NCI-H146 treated with DMSO at 0.1 percent for 48 hours (cell line): ENCODE results near the gene TPD52L1.
"Not testable (repeated sequence)": the region's sequence is repeated elsewhere in the genome, so short reads cannot be mapped to it uniquely, and the experiment has no call there.

Source experiments
- DNase-seq: peaks from one replicate; lab custom pipeline; 2025; ENCODE audit not compliant: unreplicated experiment; lab: John Stamatoyannopoulos, UW

The TPD52L1 gene

DNA sequence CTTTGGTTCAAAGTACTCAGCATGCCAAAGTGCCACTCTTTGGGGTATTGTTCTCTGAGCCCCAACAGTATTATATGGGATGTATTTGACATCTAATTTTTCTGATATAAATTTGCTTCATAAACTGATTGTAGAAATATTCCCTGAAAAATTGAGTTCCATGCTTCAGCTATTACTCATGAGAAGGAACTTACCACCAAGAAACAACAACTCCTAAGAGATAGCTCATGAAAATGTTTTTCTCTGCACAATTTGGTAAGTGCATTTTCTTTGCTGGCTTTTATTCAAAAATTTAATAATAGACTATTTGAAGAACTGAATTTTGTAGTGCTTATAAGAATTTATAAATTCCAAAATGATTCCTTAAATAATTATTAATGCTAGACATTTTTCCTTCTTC lies 12.8 kb upstream of the TPD52L1 start:
- DNase-seq = no peak

DNA sequence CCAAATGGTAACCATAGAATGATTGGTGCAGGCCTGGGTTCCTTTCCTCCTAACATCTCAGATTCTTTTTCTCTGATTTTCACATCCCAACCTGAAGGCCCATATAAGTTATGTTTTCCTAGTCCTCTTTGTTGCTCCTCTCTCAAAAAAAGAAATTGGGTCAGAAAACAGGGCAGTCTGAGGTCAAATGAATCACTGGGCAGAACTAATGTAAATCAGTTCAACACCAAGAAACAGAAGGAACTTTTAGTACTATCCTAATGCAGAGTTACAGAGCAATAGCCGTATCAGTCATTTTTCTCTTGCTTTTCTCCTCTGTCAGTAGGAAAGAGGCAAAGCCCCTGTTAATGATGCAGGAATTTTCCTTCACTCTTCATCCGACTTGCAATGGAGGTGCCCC lies 11.0 kb upstream of the TPD52L1 start:
- no peak for DNase-seq

DNA sequence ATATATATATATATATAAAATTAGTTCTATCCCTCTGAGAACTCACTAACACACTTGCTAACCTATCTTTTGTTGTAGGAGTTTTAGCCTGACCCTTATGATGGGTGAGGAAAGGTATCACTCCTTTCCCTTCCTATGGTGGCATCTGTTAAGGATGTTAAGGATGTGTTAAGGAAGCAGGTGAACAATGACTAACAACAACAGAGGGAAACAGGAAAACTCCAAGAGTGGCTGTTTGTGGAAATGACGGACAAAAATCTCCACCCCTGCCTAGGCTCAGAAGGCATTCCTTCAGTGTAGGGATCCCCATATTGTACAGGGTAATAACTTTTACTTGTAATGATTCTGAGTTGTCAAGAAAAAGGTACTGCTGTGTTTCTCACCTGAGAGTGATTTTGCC lies 8.8 kb upstream of the TPD52L1 start:
- no peak for DNase-seq

DNA sequence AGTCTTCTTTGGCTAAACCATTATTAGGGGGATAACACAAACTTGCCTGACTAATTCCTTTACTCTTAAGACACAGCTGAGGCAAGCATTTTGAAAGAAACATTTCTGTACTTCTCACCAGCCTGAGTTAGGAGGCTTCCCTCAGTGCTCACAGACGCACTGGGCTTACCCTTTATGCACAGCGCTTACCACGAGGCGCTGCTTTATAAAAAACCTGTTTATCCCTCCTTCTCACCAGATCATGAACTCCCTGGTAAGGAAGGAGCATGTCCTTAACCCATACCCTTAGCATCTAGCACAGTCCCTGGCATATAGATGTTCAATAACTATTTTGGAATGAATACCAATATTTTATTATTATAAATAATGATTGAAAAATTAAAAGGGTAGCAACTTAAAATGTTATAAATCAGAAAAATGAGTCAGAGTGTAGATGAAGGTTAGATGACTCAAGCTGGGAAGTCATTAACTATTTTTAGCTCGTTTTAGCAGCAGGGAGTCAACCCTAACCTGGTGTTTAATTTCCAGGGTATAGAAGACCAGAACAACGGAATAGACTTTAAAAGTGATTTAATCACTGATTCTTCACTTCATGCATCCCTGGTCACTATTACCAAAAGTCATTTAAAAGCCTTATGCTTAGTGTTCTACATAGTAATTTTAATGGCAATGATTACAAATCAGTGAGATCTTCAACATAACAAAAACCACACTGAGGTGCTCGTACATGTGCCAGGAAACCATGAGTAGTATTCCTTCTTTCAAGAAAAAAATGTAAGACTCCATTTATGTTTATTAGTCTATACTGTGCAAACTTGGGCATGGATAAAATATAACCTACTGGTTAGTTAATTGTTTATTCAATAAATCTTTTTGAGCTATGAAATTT lies 4.1 kb upstream of the TPD52L1 start:
- DNase-seq = peak; percentile 56

DNA sequence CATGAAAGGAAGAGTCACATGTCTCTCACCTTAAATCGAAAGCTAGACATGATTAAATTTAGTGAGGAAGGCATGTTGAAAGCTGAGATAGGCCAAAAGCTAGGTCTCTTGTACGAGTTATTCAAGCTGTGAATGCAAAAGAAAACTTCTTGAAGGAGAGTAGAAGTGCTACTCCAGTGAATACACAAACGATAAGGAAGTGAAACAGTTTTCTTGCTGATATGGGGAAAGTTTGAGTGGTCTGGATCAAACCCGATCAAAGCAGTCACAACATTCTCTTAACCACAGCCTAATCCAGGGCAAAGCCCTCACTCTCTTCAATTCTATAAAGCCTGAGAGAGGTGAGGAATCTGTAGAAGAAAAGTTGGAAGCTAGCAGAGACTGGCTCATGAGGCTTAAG lies 1.9 kb upstream of the TPD52L1 start:
- DNase-seq = no peak

DNA sequence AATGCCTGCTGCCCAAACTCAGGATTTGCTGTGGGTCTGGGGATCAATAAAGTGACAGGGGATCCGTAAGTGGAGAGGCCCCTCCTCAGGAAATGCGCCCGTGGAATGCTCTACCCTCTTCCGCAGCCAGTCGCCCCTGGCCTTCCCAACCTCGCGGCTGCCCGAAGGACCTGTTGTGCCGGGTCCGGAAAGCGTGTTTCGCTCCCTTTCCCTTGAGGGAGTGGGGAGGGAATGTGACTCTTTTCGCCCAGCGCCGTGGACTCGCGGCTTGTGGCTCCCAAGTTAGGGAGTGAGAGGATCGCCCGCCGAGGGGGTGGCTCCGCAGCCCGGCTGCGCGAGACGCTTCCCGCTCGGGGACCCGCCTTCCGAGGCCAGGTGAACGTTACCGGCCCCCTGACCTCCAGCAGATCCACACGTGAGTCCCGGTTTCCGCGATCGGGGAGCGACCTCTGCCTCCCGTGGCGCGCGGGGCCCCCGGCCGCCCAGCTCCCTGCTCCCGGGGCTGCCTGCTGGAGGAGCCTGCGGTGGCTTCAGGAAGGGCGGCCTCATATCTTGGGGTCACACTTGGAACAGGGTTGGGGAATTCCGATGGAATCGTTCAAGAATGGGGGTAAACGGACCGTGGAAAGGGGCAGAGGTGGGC lies 666 bp downstream of the TPD52L1 start:
- DNase-seq = no peak

DNA sequence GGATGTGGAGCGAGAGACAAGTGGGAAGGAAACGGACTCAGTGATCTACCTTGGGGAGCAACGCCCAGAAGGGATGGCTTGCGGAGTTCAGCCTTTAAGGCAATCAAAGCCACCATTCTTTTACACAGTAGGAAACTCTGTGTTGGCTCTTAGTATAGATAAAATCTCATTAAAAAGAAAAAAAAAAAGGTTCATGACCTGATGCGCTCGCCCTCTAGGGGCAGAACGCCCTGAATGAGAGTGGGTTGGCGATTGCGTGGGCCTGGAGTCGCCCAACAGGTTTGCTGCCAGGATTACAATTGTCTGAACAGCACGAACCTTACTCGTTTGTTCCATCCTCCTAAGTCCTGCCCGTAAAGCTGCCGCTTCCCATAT lies 1.2 kb downstream of the TPD52L1 start:
- DNase-seq = peak; percentile 64

DNA sequence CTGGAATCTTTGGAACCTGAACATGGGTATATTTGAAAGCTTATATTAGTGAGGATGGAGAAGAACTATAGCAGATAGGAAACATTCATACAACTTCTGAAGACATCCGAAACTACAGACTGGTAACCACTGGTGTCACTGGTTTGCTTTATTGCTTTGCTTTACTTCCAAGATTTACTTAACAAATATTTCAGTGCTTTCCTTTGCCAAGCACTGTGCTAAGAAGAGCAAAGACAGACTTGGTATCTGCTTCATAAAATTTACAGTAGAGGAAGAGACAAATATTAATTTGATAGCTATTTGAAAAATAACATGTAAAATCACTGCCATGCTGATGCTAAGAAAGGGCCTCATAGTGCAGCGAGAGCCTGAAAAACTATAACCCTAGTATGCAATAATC lies 1.8 kb downstream of the TPD52L1 start:
- DNase-seq = no peak

DNA sequence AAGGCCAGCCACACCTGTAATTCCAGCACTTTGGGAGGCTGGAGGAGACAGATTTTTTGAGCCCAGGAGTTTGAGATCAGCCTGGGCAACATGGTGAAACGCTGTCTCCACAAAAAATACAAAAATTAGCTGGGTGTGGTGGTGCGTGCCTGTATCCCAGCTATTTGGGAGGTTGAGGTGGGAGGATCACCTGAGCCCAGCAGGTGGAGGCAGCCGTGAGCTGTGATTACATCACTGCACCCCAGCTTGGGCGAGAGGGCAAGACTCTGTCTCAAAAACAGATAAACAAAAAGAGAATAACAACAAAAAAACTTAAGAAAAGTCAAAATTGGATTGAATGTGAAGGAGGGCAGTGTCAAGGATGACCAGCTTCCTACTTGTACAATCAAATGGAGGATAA lies 2.9 kb downstream of the TPD52L1 start:
- DNase-seq = no peak

DNA sequence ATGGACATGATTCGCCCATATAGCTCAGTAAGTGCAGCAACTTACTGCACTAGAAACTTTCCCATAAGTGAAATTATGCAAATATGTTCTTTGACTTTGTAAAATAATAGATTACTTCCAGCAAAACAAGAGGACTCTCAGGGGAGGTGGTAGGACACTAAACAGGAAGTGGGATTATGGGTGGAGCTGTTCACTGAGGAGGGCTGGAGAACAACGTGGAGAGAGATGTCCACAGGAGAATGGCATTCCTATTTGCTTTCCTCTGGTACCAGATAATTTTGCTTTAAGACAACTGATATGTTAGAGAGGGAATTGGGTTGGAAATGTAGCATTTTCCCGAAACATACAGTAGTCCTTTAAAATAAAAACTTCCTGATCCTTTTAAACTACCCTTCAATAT lies 3.7 kb downstream of the TPD52L1 start:
- no peak for DNase-seq

DNA sequence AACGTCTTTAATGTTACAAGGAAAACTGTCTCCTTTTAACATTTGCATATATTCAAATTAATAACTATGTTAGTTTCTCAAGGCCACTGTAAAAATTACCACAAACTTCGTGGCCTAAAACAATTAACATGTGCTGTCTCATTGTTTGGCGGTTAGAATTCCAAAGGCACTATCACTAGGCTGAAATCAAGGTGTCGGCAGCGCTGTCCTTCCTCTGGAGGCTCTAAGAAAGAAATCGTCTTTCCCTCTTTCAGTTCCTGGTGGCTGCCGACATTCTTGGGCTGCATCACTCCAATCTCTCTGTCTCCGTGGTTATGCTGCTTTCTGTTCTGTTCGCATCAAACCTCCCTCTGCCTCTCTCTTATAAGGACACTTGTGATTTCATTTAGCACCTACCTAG lies 4.2 kb downstream of the TPD52L1 start:
- no peak for DNase-seq

DNA sequence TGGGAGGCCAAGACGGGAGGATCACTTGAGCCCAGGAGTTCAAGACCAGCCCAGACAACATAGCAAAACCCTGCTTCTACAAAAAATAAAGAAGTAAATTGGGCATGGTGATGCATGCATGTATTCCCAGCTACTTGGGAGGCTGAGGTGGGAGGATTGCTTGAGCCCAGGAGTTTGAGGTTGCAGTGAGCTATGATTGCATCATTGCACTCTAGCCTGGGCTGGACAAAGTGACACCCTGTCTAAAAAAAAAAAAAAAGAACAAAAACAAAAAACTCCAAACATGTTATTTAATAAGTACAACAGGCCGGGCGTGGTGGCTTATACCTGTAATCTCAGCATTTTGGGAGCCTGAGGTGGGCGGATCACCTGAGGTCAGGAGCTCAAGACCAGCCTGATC lies 9.8 kb downstream of the TPD52L1 start:
- DNase-seq = not testable (repeated sequence)

DNA sequence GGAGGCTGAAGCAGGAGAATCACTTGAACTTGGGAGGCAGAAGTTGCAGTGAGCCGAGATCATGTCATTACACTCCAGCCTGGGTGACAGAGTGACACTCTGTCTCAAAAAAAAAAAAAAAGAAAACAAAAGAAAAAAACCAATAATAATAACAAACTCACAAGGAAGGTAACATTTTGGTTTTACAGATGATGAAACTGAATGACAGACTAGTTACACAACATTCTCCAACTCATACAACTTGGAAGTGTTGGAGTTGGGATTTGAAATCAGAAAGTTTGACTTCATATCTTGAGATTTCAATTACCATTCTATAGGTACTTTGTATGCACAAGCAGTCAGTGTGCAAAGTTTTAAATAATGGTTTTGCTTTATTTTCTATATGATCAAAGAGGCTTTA lies 10.2 kb downstream of the TPD52L1 start:
- no peak for DNase-seq

DNA sequence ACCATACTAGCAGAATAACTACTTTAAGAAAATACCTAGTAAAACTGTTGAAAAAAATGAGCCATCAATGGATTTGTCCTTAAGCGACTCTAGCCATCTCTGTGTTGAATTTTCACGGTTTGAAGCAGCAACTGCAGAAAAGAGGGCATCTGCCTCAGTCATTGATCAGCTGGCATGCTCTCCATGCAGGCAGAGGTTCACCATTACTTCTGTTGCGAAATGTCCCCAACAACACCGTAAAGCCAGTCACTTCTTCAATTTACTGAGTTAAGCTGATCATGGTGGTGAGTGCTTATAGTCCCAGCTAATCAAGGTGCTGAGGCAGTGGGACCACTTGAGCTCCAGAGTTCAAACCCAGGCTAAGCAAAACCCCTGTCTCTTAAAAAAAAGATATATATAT lies 11.1 kb downstream of the TPD52L1 start:
- DNase-seq = no peak

DNA sequence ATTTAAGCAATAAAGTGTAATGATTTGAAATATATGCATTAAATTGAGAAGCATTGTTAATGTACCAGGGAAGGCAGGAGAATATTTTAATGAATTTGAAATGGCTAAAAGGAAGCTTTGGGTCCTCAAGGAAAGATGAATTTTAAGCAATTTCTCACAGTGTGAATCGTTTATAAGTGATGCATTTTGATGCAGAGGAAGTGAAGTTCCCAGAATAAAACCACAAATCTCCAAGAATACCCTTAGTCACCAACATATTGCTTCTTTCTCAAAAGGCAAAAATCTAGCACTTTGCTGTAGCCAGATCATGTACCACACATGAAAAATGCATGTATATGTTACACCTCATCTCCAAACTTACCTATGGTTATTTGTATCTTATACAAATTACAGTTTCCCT lies 11.7 kb downstream of the TPD52L1 start:
- DNase-seq = no peak

DNA sequence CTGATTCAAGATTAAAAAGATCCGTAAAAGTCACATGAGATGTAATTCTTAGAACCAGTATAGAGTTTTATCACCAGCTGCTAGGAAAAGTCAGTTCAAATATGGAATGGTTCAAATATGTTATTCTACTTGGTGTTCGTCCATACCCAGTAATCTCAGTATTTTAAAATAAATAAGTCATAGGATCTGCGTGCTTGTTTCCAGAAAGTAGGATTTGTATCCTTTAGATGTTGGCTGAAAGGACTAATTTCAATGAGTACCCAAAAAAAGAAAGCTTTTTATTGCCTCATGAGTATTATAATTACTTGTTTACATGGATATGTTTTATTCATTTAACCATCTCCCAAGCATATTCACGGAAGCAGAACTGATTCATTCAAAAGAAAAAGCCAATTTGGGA lies 12.2 kb downstream of the TPD52L1 start:
- no peak for DNase-seq

DNA sequence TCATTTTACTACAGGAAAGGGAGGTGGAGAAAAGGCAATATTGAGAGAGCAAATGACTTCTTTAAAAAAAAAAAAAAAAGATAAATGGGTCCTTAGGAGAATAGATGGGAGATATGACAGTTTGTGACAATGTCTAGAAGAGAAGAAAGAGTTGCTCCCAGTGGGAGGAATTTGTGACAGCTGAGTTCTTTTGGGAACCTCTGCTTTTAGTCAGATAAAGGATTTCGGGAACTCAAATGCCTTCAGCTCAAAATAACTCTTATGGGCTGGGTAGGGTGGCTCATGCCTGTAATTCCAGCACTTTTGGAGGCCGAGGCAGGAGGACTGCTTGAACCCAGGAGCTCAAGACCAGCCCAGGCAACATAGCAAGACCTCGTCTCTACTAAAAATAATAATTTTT lies 13.1 kb downstream of the TPD52L1 start:
- no peak for DNase-seq

DNA sequence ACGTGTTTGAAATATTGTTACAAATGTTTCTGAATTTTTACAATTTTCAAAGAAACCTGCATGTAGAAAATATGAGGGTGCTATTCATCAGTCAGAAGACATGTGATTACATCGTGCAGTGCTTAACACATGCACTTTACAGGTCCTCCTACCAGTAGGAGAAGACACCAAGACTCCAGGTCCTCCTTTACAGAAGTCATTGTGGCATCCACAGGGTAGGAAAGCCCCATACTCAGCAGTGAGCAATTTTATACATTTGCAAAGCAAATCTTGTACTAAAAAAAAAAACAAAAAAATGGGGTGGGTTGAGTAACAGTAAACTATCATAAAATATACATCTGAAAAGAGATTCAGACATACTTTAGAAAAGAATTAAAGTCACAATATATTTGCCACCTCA lies 14.0 kb downstream of the TPD52L1 start:
- DNase-seq = no peak

DNA sequence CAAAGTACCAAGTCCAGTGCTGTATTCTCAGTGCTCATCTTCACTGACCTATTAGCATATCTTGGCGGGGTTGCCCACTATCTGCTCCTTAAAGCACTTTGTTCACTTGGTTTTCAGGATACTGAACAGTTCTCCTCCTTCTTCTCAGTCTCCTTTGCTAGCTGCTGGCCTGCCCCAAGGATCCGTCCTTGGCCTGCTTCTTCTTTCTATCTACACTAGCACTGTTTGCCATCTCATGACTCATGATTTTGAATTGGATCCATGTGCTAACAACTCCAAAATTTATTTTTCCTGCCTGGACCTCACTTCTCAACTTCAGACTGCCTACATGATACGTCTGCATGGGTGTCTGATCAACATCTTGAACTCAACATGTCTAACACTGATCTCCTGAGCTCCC lies 15.5 kb downstream of the TPD52L1 start:
- DNase-seq = no peak

DNA sequence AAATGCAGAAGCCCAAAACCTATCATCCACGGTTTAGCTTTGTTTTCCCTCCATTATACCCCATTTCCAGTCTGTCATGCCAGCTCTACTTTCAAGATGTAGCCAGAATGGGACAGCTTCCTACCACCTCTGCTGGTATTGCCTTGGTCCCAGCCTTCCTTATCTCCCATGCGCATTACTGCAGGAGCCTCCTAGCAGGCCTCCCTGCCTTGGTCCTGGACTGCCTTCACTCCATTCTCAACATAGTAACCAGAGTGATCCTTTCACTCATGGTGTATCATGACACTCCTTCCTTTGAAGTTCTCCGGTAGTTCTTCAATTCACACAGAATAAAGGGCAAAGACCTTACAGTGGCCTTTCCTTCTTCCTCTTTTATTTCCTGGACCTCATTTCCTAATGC lies 15.9 kb downstream of the TPD52L1 start:
- DNase-seq = no peak

DNA sequence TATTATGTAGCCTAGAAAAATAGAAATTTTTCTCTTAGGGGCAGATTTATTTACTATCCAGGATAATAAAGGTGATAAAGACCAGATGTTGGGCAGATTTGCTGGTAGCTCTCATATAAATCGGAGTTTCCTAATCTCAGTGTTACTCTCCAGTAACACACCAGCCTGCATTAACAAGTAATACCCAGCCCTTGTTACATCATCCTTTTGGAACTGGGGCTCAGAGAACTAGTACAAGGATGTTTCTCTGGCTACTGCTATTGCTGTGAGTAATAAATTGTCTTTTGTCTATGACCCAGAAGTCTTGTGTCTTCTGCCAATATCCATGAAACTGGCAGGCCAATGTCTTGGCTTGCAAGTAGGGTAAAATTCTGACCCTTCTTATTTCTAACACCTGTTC lies 16.8 kb downstream of the TPD52L1 start:
- DNase-seq = no peak

DNA sequence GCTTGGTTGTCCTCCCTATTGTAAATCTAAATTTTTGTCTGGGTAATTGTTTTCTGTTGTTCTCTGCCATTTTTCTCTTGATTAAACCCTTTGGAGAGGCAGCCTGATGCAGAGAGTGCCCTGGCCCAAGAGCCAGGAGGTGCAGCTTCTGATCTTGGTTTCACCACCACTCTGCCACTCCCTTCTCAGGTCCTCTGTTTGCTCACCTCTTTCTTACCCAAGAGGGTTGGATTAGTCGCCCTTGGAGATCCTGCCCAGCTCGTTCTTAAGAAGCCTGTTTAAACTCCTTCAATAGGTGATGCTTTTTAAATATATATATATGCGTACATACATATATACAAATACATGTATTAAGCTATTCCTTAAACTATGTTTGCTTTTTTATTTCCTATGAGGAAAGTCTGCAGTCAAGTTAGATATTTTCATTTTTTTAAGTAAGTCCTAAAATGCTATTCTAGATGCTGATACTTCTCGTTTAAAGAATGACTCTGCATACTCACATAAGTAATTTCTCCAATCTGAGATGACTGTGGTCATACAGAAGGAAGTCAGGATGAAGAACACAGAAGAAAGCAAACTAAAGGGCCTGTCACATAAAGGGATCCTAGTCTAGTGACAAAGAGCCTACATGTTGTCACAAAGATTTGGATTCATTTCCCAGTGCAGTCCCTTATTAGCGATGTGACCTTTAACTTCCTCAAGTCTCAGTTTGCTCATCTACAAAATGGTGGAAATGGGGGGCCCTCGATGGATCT lies 19.9 kb downstream of the TPD52L1 start:
- no peak for DNase-seq
